Natural killer cell (primary cell): ENCODE data around the gene ACSS2. TPM values are rescaled to one million over a fixed set of nuclear protein-coding genes. Genes with fewer than 3 reads are reported as not detected.

Experiments used
- ATAC-seq, 3 donors: fragments of 150-1000 bp in 2 of 3; fragments of 200-7000 bp in 1 of 3; cut with Tn5 transposase; 1 replicate in 1 of 3; 2 replicates in 2 of 3; pipeline ENCODE4 v1.10.0; 2021; ENCODE audit warnings: mild to moderate bottlenecking in 2 of 3, moderate library complexity in 2 of 3
- DNase-seq, 2 donors: peaks; one replicate each; pipeline versions ENCODE4 v3.0.0 to v3.0.0-alpha.2; 2013 to 2021; ENCODE audit warnings: mixed read lengths in 1 of 2
- H3K27ac ChIP-seq: one replicate; pipeline ENCODE4 v1.5.1; 2013; ENCODE audit warnings: mild to moderate bottlenecking, low read length
- H3K27me3 ChIP-seq: one replicate; pipeline ENCODE4 v1.6.1; 2013; ENCODE audit warnings: low read length; ENCODE audit not compliant: control insufficient read depth, insufficient read depth
- H3K36me3 ChIP-seq: one replicate; pipeline ENCODE4 v1.6.1; 2013; ENCODE audit warnings: low read length; ENCODE audit not compliant: control insufficient read depth, insufficient read depth
- H3K4me1 ChIP-seq: one replicate; pipeline ENCODE4 v1.6.1; 2013; ENCODE audit warnings: low read length; ENCODE audit not compliant: control insufficient read depth, insufficient read depth
- H3K4me3 ChIP-seq: one replicate; pipeline ENCODE4 v1.5.1; 2013; ENCODE audit warnings: low read length
- H3K9me3 ChIP-seq: one replicate; pipeline ENCODE4 v1.6.1; 2013; ENCODE audit warnings: low read length; ENCODE audit not compliant: control insufficient read depth, insufficient read depth
- H3K27ac Mint-ChIP-seq, 2 donors: one replicate each; pipeline ENCODE4 v1.8.0; 2022; ENCODE audit warnings: mild to moderate bottlenecking in 2 of 2, mixed read lengths in 2 of 2, moderate library complexity in 1 of 2
- H3K27me3 Mint-ChIP-seq, 2 donors: one replicate each; pipeline ENCODE4 v1.8.0; 2022; ENCODE audit warnings: low read depth in 2 of 2, mixed read lengths in 2 of 2
- H3K36me3 Mint-ChIP-seq: one replicate; pipeline ENCODE4 v1.8.0; 2022; ENCODE audit warnings: mixed read lengths
- H3K4me1 Mint-ChIP-seq, 2 donors: one replicate each; pipeline ENCODE4 v1.8.0; 2022; ENCODE audit warnings: mixed read lengths in 2 of 2
- H3K4me3 Mint-ChIP-seq: one replicate; pipeline ENCODE4 v1.8.0; 2022; ENCODE audit warnings: mild to moderate bottlenecking, moderate library complexity, mixed read lengths
- H3K9me3 Mint-ChIP-seq, 2 donors: one replicate each; pipeline ENCODE4 v1.8.0; 2022; ENCODE audit warnings: mixed read lengths in 2 of 2
- CTCF ChIP-seq: fragments of 200-600 bp; IDR thresholded peaks from one replicate; pipeline ENCODE4 v1.8.0; 2022; ENCODE audit warnings: antibody characterized with exemption
- WGBS: methylation state at CpG from one replicate; pipeline ENCODE4 v1.1.7; 2013; ENCODE audit warnings: missing lambda C conversion rate; ENCODE audit not compliant: insufficient coverage; 5-methylcytosine and 5-hydroxymethylcytosine counted together
- intact Hi-C: fragments of 100-400 bp; cut with micrococcal nuclease; formaldehyde crosslinking; loops from one replicate; pipeline ENCODE4 v1.14.2; 2022
- total RNA-seq, 4 donors: library from RNA; stranded (reverse); fragments of 120-200 nt in 1 of 4; gene quantifications; one replicate each; pipeline versions ENCODE4 v1.2.3 to v1.2.4, GENCODE V29; 2013 to 2022

The ACSS2 gene
- total RNA-seq, 3 donors from 2014 or later (not counting 1 experiment from before 2014, with no cell fraction given): 2.4 to 11.4 (median 7.5) TPM

GRCh38 chr20:34968042-34968775 lies 91.8 kb downstream of the ACSS2 start:
- H3K27me3 ChIP-seq: no peaks in the 10 kb centered on the region
- H3K4me3 ChIP-seq: no peak overlapping the region
- WGBS: 90% methylated on average over 7 of the region's 7 CpGs
- H3K9me3 ChIP-seq: no peaks in the 10 kb centered on the region
- no peak overlapping the region for H3K27ac ChIP-seq
- DNase-seq (no peak), ATAC-seq (no peak)
- intact Hi-C loops: no loop called here
- H3K9me3 Mint-ChIP-seq: no peaks in the 10 kb centered on the region
- no peaks in the 10 kb centered on the region for H3K36me3 ChIP-seq
- no peak overlapping the region for H3K27ac Mint-ChIP-seq
- H3K4me1 Mint-ChIP-seq: no peaks in the 10 kb centered on the region
- no peaks in the 10 kb centered on the region for H3K4me1 ChIP-seq
- no peak for TF ChIP-seq CTCF
- H3K27me3 Mint-ChIP-seq: peaks cover 0 to 3% of the 10 kb centered on the region in 2 donors
- no peak overlapping the region for H3K4me3 Mint-ChIP-seq
- H3K36me3 Mint-ChIP-seq: no peaks in the 10 kb centered on the region

GRCh38 chr20:34970193-34970840 lies 93.9 kb downstream of the ACSS2 start:
- Mint-ChIP-seq H3K4me1 (no peaks in the 10 kb centered on the region), H3K4me3 (no peak overlapping the region), H3K36me3 (no peaks in the 10 kb centered on the region), H3K9me3 (no peaks in the 10 kb centered on the region), H3K27ac (no peak overlapping the region), H3K27me3 (peaks cover 0 to 4% of the 10 kb centered on the region in 2 donors)
- Histone ChIP-seq H3K9me3 (no peaks in the 10 kb centered on the region), H3K36me3 (no peaks in the 10 kb centered on the region), H3K27ac (no peak overlapping the region), H3K4me3 (no peak overlapping the region), H3K4me1 (no peaks in the 10 kb centered on the region), H3K27me3 (no peaks in the 10 kb centered on the region)
- no peak for DNase-seq
- no peak for ATAC-seq
- intact Hi-C loops: no loop called here
- no peak for TF ChIP-seq CTCF
- 92% methylated on average over 7 of the region's 7 CpGs for WGBS

GRCh38 chr20:34970846-34971560 lies 94.6 kb downstream of the ACSS2 start:
- Mint-ChIP-seq H3K4me3 (no peak overlapping the region), H3K27ac (no peak overlapping the region), H3K36me3 (no peaks in the 10 kb centered on the region), H3K4me1 (no peaks in the 10 kb centered on the region), H3K9me3 (no peaks in the 10 kb centered on the region), H3K27me3 (peaks cover 0 to 4% of the 10 kb centered on the region in 2 donors)
- Histone ChIP-seq H3K4me1 (no peaks in the 10 kb centered on the region), H3K4me3 (no peak overlapping the region), H3K27me3 (no peaks in the 10 kb centered on the region), H3K9me3 (no peaks in the 10 kb centered on the region), H3K27ac (no peak overlapping the region), H3K36me3 (no peaks in the 10 kb centered on the region)
- 93% methylated on average over 9 of the region's 9 CpGs for WGBS
- no peak for TF ChIP-seq CTCF
- DNase-seq (no peak), ATAC-seq (no peak)
- intact Hi-C loops: no loop called here
